Amygdala (tissue), 56 donors: Measurements from ENCODE around the gene KIRREL3.
"Not testable (repeated sequence)": the region's sequence is repeated elsewhere in the genome, so short reads cannot be mapped to it uniquely, and the experiment has no call there.

Experiments used
- DNase-seq, 56 donors: peaks; one replicate each; lab custom pipeline; 2025; lab: John Stamatoyannopoulos, UW

KIRREL3 gene

DNA sequence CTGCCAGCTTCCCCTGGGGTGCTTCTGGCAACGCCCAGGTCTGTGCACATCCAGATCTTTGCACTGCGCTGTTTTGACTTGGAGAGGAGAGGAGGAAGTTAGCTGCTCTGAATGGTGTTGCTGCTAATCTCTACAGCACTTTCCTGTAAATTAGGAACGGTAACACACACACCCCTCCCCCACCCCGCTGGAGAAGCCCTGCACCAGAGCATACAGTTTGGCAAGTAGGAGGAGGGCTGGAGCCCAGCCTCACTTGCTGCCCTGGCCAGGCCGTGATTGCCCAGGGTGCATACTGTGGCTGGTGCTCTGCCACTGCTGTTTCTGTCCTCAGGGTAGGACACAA is 613.9 kb downstream of the KIRREL3 start:
- DNase-seq: not testable (repeated sequence)

- no peak for DNase-seq
These were observed 614.4 kb downstream of the KIRREL3 start for GRCh38 chr11:126385991-126386728.

- no peak for DNase-seq
These were observed 616.0 kb downstream of the KIRREL3 start for GRCh38 chr11:126384449-126385070.

DNA sequence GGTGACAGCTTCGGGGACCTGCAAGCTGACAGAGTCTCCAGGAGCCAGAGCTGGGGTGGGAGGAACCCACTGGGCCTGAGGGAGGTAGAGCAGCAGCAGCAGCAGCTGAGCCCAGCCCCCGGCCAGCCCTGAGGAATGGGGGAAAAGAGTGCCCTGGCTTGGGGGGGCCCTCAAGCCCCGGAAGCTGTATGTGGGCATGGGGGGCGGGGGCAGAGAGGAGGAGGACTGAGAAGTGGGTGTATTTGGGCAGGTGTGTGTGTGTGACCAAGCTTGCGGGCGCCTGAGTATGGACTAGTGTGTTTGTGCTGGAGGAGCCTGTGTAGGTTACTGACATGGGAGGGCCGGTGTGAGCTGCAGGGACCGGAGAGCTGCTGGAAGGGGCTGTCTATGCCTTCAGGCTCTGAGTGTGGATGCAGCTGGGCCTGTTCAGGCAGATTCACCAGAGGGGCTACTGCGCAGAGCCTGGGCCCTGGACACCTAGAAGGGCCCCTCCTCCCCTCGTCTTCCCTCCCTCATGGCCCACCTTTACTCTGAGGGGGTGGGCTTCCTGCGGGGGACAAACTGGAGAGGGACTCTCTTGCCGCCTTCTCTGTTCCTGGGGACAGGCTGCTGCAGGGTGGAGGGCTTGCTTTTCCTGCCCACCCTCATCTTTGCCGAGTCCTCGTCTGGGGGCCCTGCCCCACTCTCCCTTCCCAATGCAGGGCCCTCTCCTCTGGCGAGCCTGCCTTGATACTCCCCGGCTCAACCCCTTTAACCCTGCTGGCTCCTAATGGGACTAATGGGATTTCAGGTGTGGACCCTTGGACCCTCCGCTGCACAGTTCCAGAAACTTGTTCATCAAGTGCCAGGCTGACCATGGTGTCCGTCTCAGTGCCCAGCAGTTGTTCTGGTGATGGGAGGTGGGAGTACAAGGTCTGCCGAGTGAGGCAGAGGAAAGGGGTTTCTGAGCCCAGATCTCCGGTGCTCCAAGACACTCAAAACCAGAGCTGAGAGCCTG is 616.9 kb downstream of the KIRREL3 start:
- no peak for DNase-seq

DNA sequence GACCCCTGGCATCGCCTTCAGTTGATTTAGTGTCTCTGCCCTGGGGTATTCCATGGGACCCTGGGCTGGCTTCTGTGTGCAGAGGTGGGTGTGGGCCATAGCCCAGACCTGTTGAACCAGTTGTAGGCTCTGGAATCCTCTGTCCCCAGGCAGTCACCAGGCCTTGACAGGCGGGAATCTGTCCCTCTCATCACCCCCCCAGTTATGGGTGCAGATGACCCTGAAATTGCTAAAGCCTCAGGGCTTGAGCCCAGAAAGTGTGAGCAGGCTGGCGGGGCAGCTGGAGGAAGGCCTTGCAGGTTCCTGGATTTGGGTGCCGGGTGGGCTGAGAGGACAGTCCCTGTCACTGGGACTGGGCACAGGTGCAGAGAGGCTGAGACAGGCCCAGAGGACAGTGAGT is 617.9 kb downstream of the KIRREL3 start:
- not testable (repeated sequence) for DNase-seq

GRCh38 chr11:126381960-126382359 is 618.6 kb downstream of the KIRREL3 start:
- not testable (repeated sequence) for DNase-seq

DNA sequence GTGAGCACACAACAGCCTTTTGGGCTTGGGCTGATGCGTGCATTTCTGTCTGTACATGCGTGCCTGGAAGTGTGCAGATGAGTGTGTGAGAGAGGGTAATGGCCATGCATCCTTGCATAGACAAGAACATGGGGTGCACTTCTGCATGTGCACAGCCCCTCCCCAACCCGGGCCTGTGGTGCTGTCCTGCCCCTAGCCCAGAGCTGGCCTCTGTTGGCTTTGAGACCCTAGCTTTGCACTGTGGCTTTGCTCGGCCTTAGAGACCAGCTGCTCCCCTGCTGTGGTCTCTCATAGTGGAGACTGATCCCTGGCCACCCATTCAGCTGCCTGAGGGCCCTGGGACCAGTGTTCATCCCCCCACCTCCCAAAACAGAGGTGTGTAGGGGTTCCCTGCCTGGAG is 619.7 kb downstream of the KIRREL3 start:
- no peak for DNase-seq

DNA sequence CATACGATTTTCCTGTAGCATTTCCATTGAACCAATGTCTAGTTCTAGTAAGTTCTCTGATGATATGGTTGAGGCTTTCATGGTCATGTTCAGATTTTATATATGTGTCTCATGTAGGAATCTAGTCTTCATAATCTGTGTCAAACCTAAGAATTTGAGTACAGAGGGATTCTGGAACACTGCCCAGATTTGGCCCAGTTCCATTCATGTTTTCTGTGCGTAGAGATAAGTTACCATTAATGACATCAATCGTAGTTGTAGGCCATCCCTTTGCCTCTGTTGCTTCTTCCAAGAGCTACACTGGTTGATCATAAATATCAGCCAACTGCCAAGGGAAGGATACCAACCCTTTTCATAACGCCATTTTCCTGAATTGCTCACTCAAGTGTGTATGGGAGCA is 621.8 kb downstream of the KIRREL3 start:
- DNase-seq: no peak

- no peak for DNase-seq
These were observed 624.8 kb downstream of the KIRREL3 start for GRCh38 chr11:126375726-126376125.

DNA sequence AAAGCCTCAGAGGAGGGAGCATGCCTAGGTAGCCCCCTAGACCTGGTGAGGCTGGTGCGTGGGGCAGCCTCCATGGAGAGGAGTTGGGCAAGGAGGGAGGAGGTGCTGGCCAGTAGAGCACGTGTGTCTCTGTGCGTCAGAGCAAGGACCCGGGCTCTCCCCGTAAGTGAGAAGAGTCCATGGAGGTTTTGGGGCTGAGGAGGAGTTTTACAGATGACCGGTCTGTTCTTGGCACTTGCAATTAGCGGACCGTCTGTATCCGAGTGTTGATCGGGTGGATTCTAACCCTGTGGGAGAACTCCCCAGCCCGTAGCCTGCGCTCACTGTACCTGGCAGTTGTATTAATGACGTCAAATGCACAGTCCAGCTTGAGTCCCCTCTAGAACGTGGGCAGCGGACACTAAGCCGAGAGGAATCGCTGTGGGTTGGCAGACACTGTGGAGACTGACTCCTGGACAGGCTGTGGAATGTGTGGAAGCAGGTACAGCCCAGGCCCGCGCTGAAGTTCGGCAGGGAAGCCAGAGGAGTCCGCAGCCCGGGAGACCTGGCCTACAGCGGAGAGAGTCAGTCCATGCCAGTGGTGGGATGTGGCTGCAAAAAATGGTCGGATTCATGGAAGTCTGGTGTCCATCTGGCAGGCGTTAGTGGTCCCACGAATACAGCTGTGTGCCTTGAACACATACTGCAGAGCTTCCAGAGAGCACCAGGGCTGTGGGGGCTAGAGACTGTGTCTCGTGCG is 625.8 kb downstream of the KIRREL3 start:
- not testable (repeated sequence) for DNase-seq

DNA sequence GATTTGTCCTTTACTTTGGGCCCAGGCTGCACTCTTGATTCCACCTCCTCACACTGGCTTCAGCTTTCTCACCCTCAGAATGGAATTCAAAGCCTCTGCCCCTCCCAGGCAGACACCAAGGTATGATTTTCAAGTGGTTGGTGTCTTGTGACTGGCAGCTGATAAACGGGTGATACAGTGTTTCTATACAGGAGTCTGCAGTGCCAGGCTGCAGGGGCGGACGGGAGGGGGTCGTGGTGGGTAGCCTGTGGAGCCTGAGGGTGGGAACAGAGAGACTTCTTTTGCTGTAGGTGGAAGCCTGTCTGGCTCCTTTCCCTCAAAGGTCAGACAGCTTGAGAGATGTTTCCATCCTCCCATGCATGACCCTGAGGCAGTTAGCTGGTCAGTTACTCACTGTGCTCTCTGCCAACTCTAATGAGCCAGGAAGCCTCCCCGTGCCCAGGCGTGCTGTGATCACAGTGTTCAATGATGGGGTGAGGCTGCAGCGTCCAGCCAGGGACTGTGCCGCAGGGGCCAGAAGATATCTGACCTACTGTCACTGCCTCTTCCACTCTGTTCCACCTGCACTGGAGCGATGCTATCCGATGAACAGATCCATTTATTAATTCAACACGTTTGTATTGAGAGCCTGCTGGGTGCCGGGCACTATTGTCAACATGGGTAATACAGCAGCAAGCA is 627.0 kb downstream of the KIRREL3 start:
- peak in 1 of 56 donors; percentile 27 for DNase-seq
